Measurements from ENCODE around the gene PADI2.

Gene PADI2

DNA sequence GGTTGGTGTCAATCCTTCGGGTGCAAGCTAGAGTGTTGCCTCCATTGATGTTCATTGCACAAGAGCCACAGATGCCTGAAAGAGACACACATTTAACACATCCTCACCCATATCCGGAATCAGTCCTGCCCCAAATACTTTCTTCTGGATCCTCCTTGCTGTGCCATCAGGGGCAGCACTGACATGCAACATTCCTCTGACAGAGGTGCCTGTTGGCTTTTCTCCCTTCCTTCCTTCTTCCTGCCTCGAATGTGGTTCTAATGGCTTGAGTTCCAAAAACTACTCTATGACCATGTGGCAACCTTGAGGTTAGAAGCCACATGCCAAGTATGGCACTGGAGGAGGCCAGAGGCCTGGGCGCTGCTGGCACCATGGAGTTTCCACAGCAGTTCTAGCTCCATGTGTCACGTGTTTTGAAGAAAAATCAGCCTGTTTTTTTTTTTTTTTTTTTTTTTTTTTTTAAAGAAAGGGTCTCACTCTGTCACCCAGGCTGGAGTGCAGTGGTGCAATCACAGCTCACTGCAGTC is 90.5 kb downstream of the PADI2 start:
- H3K4me3 ChIP-seq (ENCODE audit: low read length) = no peak overlapping the region
- peak; percentile 78 for DNase-seq (ENCODE audit: low read depth)
- TF ChIP-seq, protein P1, sequence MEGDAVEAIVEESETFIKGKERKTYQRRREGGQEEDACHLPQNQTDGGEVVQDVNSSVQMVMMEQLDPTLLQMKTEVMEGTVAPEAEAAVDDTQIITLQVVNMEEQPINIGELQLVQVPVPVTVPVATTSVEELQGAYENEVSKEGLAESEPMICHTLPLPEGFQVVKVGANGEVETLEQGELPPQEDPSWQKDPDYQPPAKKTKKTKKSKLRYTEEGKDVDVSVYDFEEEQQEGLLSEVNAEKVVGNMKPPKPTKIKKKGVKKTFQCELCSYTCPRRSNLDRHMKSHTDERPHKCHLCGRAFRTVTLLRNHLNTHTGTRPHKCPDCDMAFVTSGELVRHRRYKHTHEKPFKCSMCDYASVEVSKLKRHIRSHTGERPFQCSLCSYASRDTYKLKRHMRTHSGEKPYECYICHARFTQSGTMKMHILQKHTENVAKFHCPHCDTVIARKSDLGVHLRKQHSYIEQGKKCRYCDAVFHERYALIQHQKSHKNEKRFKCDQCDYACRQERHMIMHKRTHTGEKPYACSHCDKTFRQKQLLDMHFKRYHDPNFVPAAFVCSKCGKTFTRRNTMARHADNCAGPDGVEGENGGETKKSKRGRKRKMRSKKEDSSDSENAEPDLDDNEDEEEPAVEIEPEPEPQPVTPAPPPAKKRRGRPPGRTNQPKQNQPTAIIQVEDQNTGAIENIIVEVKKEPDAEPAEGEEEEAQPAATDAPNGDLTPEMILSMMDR (conservative IDR thresholded peaks at IDR 0.05; ENCODE audit: low read length) = peak; percentile 15; the same call in 1 of the 2 replicates

GRCh38 chr1:17027900-17028299 is 91.4 kb downstream of the PADI2 start:
- no peak overlapping the region for H3K4me3 ChIP-seq (ENCODE audit: low read length)
- TF ChIP-seq, protein P1 (conservative IDR thresholded peaks at IDR 0.05; ENCODE audit: low read length) = no peak
- no peak for DNase-seq (ENCODE audit: low read depth)

- TF ChIP-seq, protein P1 (conservative IDR thresholded peaks at IDR 0.05; ENCODE audit: low read length) = no peak
- peak; percentile 91 for DNase-seq (ENCODE audit: low read depth)
These were observed 91.8 kb downstream of the PADI2 start for GRCh38 chr1:17027403-17027802.

DNA sequence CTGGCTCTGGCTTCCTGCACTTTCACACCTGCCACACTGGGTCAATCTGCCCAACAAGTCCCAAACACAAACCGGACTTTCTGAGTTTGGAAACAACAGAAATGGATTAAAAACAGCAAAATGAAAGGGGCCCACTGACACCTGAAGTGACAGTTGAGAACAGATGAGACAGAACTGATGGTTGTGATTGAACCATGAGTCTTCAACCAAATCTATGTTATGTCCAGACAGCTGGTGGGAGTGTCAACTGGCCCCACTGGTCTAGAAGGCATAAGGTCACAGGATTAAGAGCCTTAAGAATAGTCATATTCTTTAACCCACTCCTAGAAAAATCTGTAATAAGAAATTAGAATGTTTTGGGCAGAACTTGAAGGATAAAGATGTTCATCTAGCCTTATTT is 94.5 kb downstream of the PADI2 start:
- no peak for DNase-seq (ENCODE audit: low read depth)
- H3K4me3 ChIP-seq (ENCODE audit: low read length) = no peak overlapping the region
- TF ChIP-seq, protein P1 (conservative IDR thresholded peaks at IDR 0.05; ENCODE audit: low read length) = no peak

More at GRCh38 chr1:17027403-17027802, 91.8 kb downstream of the PADI2 start:
- no peak overlapping the region for H3K4me3 ChIP-seq (ENCODE audit: low read length)

DNA sequence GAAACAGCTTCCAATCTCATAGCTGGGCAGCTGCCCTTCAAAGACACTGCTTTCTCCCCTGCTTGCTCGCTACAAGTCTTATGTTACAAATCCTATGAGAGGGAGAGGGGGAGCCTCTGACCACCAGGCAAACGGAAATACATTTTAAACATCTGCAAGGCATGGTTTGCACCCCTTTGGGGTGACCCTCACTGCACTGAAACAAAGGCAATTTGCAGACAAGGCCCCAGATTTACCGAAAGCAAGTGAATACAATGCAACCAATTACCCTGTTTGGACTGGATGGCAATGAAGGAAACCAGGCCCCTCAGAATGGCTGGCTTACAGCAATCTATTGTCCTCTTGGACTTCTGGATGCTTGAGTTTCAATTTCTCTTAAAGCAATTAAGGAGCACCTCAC is 95.7 kb downstream of the PADI2 start:
- TF ChIP-seq, protein P1 (conservative IDR thresholded peaks at IDR 0.05; ENCODE audit: low read length) = no peak
- no peak overlapping the region for H3K4me3 ChIP-seq (ENCODE audit: low read length)
- DNase-seq (ENCODE audit: low read depth) = no peak

- no peak for DNase-seq (ENCODE audit: low read depth)
- TF ChIP-seq, protein P1 (conservative IDR thresholded peaks at IDR 0.05; ENCODE audit: low read length) = no peak
- H3K4me3 ChIP-seq (ENCODE audit: low read length) = no peak overlapping the region
These were observed 96.1 kb downstream of the PADI2 start for GRCh38 chr1:17023102-17023501.

GRCh38 chr1:17021896-17022295 is 97.4 kb downstream of the PADI2 start:
- H3K4me3 ChIP-seq (ENCODE audit: low read length) = no peak overlapping the region
- no peak for DNase-seq (ENCODE audit: low read depth)
- TF ChIP-seq, protein P1 (conservative IDR thresholded peaks at IDR 0.05; ENCODE audit: low read length) = no peak

Data from AG10803 (cell line).